GM21737 (cell line): ENCODE measurements around the gene FBXW10.
"Not testable (repeated sequence)": the region's sequence is repeated elsewhere in the genome, so short reads cannot be mapped to it uniquely, and the experiment has no call there.

ENCODE experiments used
- ATAC-seq: cut with Tn5 transposase; IDR thresholded peaks from one replicate; pipeline ENCODE4 v1.9.1; 2021; ENCODE audit warnings: mild to moderate bottlenecking, moderate library complexity; ENCODE audit not compliant: unreplicated experiment

The FBXW10 gene

GRCh38 chr17:18743699-18744421 lies at the start of gene FBXW10:
TSS of gene FBXW10 (plus strand) at chr17:18744054. CDS start at chr17:18744245, 191 bp downstream.
- ATAC-seq, result not testable (repeated sequence)

GRCh38 chr17:18695143-18695542 lies 48.7 kb upstream of the FBXW10 start:
- ATAC-seq, result not testable (repeated sequence)

- ATAC-seq, result not testable (repeated sequence)
Observed at GRCh38 chr17:18698473-18699103, 45.3 kb upstream of the FBXW10 start.

GRCh38 chr17:18705955-18706354 lies 37.9 kb upstream of the FBXW10 start:
- ATAC-seq, result not testable (repeated sequence)

- ATAC-seq, result not testable (repeated sequence)
Observed at GRCh38 chr17:18708215-18708614, 35.6 kb upstream of the FBXW10 start.

GRCh38 chr17:18712354-18712999 lies 31.4 kb upstream of the FBXW10 start:
- ATAC-seq, result not testable (repeated sequence)

- ATAC-seq, result not testable (repeated sequence)
Observed at GRCh38 chr17:18718643-18719427, 25.0 kb upstream of the FBXW10 start.

GRCh38 chr17:18719428-18720110 lies 24.3 kb upstream of the FBXW10 start:
- not testable (repeated sequence) for ATAC-seq

- not testable (repeated sequence) for ATAC-seq
Observed at GRCh38 chr17:18721775-18722547, 21.9 kb upstream of the FBXW10 start.

GRCh38 chr17:18722612-18723011 lies 21.2 kb upstream of the FBXW10 start:
- not testable (repeated sequence) for ATAC-seq

- not testable (repeated sequence) for ATAC-seq
Observed at GRCh38 chr17:18723509-18723908, 20.3 kb upstream of the FBXW10 start.

- not testable (repeated sequence) for ATAC-seq
Observed at GRCh38 chr17:18732438-18732837, 11.4 kb upstream of the FBXW10 start.

- ATAC-seq, result not testable (repeated sequence)
Observed at GRCh38 chr17:18733350-18733749, 10.5 kb upstream of the FBXW10 start.

- ATAC-seq, result not testable (repeated sequence)
Observed at GRCh38 chr17:18739616-18740391, 4.0 kb upstream of the FBXW10 start.

GRCh38 chr17:18741228-18741627 lies 2.6 kb upstream of the FBXW10 start:
- ATAC-seq, result not testable (repeated sequence)

- not testable (repeated sequence) for ATAC-seq
Observed at GRCh38 chr17:18744726-18745125, 872 bp downstream of the FBXW10 start.

GRCh38 chr17:18746551-18746950 lies 2.7 kb downstream of the FBXW10 start:
- ATAC-seq, result not testable (repeated sequence)

- ATAC-seq, result not testable (repeated sequence)
Observed at GRCh38 chr17:18747501-18747900, 3.6 kb downstream of the FBXW10 start.

GRCh38 chr17:18750242-18750641 lies 6.4 kb downstream of the FBXW10 start:
- ATAC-seq, result not testable (repeated sequence)
